ENCODE measurements around the gene LDLRAD2. TPM values are rescaled to one million over a fixed set of nuclear protein-coding genes. Genes with fewer than 3 reads are reported as not detected.

Gene LDLRAD2
- total RNA-seq, 1 experiment from 2014 or later = not detected

DNA sequence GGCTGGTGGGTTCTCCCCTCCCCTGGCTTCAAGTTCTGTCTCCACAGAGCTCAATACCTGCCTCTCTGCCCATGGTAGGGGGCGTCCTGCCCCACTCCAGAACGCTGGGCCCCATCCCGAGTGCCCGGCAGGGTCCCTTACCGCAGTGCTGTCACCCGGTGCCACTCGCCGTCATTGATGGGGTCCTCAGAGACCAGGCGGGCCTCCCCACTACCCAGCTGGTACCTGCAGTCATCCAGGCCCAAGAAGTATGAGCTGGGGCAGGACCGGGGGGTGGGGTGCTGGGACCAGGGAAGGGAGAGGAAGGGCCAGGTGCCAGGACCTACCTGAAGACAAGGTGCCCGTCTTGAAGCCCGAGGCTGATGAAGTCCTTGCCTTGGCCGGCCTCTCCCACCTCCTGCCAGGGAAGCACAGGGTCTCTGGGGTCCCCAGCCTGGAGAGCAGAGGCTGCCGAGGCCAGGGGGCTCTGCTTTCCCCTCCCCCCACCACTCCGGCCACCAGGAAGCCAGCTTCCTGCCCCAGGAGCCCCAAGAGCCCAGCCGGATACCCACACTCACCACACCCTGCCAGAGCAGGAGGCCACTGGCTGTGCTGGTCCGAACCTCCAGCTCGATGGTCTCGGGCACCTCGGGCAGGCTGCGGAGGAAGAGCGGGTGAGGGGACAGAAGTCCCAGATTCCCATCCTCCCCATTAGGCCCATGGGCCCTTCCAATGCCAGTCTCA, 12.1 kb downstream of the LDLRAD2 start:
- TF ChIP-seq SIN3A (IDR thresholded peaks at IDR 0.05; ENCODE audit: low read depth) = no peak
- TF ChIP-seq TCF7L2 (IDR thresholded peaks at IDR 0.05; ENCODE audit: borderline replicate concordance, extremely low read depth, insufficient read depth, insufficient read length) = no peak
- TF ChIP-seq YY1 (IDR thresholded peaks at IDR 0.05; ENCODE audit: extremely low read depth, insufficient replicate concordance, low read depth, low read length) = no peak
- TF ChIP-seq ELF1 (IDR thresholded peaks at IDR 0.05; ENCODE audit: borderline replicate concordance, low read depth) = no peak
- TF ChIP-seq CBX3 (IDR thresholded peaks at IDR 0.05; ENCODE audit: low read depth) = no peak
- no peak for TF ChIP-seq RAD21 (IDR thresholded peaks at IDR 0.05; ENCODE audit: low read depth)
- TF ChIP-seq JUND (IDR thresholded peaks at IDR 0.05) = no peak
- TF ChIP-seq SRF (IDR thresholded peaks at IDR 0.05; ENCODE audit: low read depth) = no peak
- TF ChIP-seq ZFX (IDR thresholded peaks at IDR 0.05) = no peak
- TF ChIP-seq POLR2A (IDR thresholded peaks at IDR 0.05; ENCODE audit: borderline replicate concordance, extremely low read depth, insufficient read depth, insufficient read length) = no peak
- TF ChIP-seq POLR2AphosphoS5 (IDR thresholded peaks at IDR 0.05; ENCODE audit: low read depth, low read length) = no peak
- TF ChIP-seq EGR1 (IDR thresholded peaks at IDR 0.05; ENCODE audit: low read depth) = no peak
- TF ChIP-seq CTCF (IDR thresholded peaks at IDR 0.05 in 2 of 3, conservative IDR thresholded peaks at IDR 0.05 in 1 of 3; ENCODE audit: borderline replicate concordance in 1 of 3, insufficient read depth in 1 of 3, low read depth in 2 of 3, low read length in 2 of 3) = no peak
- no peak for TF ChIP-seq CEBPB (IDR thresholded peaks at IDR 0.05; ENCODE audit: low read depth)
- no peak for TF ChIP-seq EZH2 (IDR thresholded peaks at IDR 0.05)
- no peak for TF ChIP-seq ZBTB33 (IDR thresholded peaks at IDR 0.05; ENCODE audit: extremely low read depth, insufficient replicate concordance, low read length)
- no peak for TF ChIP-seq EZH2phosphoT487 (IDR thresholded peaks at IDR 0.05; ENCODE audit: borderline replicate concordance)
- Histone ChIP-seq H3K9me2 (ENCODE audit: insufficient read depth) (no peaks in the 10 kb centered on the region), H3K9me3 (ENCODE audit: control insufficient read depth in 1 of 2, insufficient read depth in 1 of 2, low read depth in 1 of 2, low read length in 2 of 2) (no peaks in the 10 kb centered on the region), H3K36me3 (ENCODE audit: control insufficient read depth in 1 of 2, insufficient read depth in 2 of 2, low read length in 2 of 2) (no peaks in the 10 kb centered on the region; a peak in 1 of 4 replicates), H3K79me2 (ENCODE audit: insufficient read depth, low read length) (no peaks in the 10 kb centered on the region), H3K4me1 (ENCODE audit: control insufficient read depth in 1 of 2, insufficient read depth in 2 of 2, low read length in 2 of 2) (no peaks in the 10 kb centered on the region), H3K4me2 (ENCODE audit: low read length) (no peak overlapping the region), H3K4me3 (replicated peaks in 1 of 2; ENCODE audit: low read depth in 1 of 2, low read length in 2 of 2) (no peak overlapping the region), H3K27me3 (ENCODE audit: insufficient read depth, low read length) (no peaks in the 10 kb centered on the region), H3K9ac (ENCODE audit: low read length) (no peak overlapping the region), H3K27ac (ENCODE audit: low read depth, low read length) (no peak overlapping the region), H2AFZ (ENCODE audit: low read depth, low read length, poor library complexity, severe bottlenecking) (no peak overlapping the region), H4K20me1 (ENCODE audit: insufficient read depth) (no peaks in the 10 kb centered on the region)
- intact Hi-C loops (cut with micrococcal nuclease) = no loop called here
- ChIA-PET CTCF (no interaction called here), POLR2A (no interaction called here), RAD21 (ENCODE audit: low non-redundant PET in 1 of 2, low total read pairs in 2 of 2, uncharacterized antibody in 2 of 2, unreplicated experiment in 2 of 2) (no interaction called here)
- DNase-seq (ENCODE audit: low read depth, low spot score) = no peak
- no peak for ATAC-seq
- BruUV-seq (replicated peaks) = no TSS peak

All from HCT116 (cell line).